Neural cell (in vitro differentiated cells): Measurements from ENCODE around the gene SORCS1. TPM values are rescaled to one million over a fixed set of nuclear protein-coding genes. Genes with fewer than 3 reads are reported as not detected.

Experiments used
- H2AFZ ChIP-seq: fragments of 200-600, 300-800 bp; sonication (generic), shearing (Covaris generic); 2 replicates; pipeline ENCODE4 v1.6.0; 2014; ENCODE audit warnings: low read depth, mild to moderate bottlenecking, antibody characterized with exemption, low read length, moderate library complexity
- H3F3A ChIP-seq: fragments of 200-600 bp; shearing (Covaris generic); 2 replicates; pipeline ENCODE4 v1.6.1; 2016; ENCODE audit warnings: mild to moderate bottlenecking, moderate library complexity, mixed read lengths, antibody characterized with exemption, low read length; ENCODE audit not compliant: insufficient read depth, poor library complexity, severe bottlenecking
- H3K27ac ChIP-seq: fragments of 200-600, 300-800 bp; sonication (generic), shearing (Covaris generic); 2 replicates; pipeline ENCODE4 v1.5.1; 2014; ENCODE audit warnings: mild to moderate bottlenecking, low read length, moderate library complexity
- H3K27me3 ChIP-seq: fragments of 300-800, 200-600 bp; sonication (generic), shearing (Covaris generic); 2 replicates; pipeline ENCODE4 v1.6.0; 2014; ENCODE audit warnings: mild to moderate bottlenecking, low read depth, low read length, moderate library complexity; ENCODE audit not compliant: insufficient read depth
- H3K36me3 ChIP-seq: fragments of 300-800, 200-600 bp; sonication (generic), shearing (Covaris generic); 2 replicates; pipeline ENCODE4 v1.5.1; 2014; ENCODE audit warnings: mild to moderate bottlenecking, antibody characterized with exemption, low read length, moderate library complexity; ENCODE audit not compliant: insufficient read depth
- H3K4me2 ChIP-seq: fragments of 300-800, 200-600 bp; sonication (generic), shearing (Covaris generic); 2 replicates; pipeline ENCODE4 v1.6.0; 2014; ENCODE audit warnings: mild to moderate bottlenecking, low read length
- H3K4me3 ChIP-seq: fragments of 300-800, 200-600 bp; sonication (generic), shearing (Covaris generic); 2 replicates; pipeline ENCODE4 v1.5.1; 2014; ENCODE audit warnings: mild to moderate bottlenecking, low read length, moderate library complexity
- H3K79me2 ChIP-seq: fragments of 200-600 bp; shearing (Covaris generic); replicated peaks from 2 replicates; pipeline ENCODE4 v1.6.0; 2014; ENCODE audit warnings: mild to moderate bottlenecking, low read length, moderate library complexity; ENCODE audit not compliant: insufficient read depth
- H3K9ac ChIP-seq: fragments of 300-800, 200-600 bp; sonication (generic), shearing (Covaris generic); 2 replicates; pipeline ENCODE4 v1.6.1; 2016; ENCODE audit warnings: mild to moderate bottlenecking, low read length, mixed read lengths
- H3K9me2 ChIP-seq: fragments of 200-600 bp; shearing (Covaris generic); 2 replicates; pipeline ENCODE4 v1.6.1; 2016; ENCODE audit warnings: mild to moderate bottlenecking, low read length, mixed read lengths; ENCODE audit not compliant: insufficient read depth
- H3K9me3 ChIP-seq: fragments of 200-600, 300-800 bp; sonication (generic), shearing (Covaris generic); 2 replicates; pipeline ENCODE4 v1.6.1; 2016; ENCODE audit warnings: mild to moderate bottlenecking, mixed run types, low read length, moderate library complexity, mixed read lengths
- H4K20me1 ChIP-seq: fragments of 200-600 bp; shearing (Covaris generic); 2 replicates; pipeline ENCODE4 v1.6.1; 2016; ENCODE audit warnings: mild to moderate bottlenecking, mixed run types; ENCODE audit not compliant: insufficient read depth
- EP300 ChIP-seq: fragments of 450-650 bp; conservative IDR thresholded peaks from 2 replicates; pipeline ENCODE4 v1.6.1; 2014; ENCODE audit warnings: antibody characterized with exemption, mild to moderate bottlenecking, moderate library complexity; ENCODE audit not compliant: poor library complexity, severe bottlenecking
- EZH2 ChIP-seq: fragments of 200-600, 300-800 bp; shearing (Covaris generic), sonication (generic); IDR thresholded peaks from 2 replicates; pipeline ENCODE4 v1.6.1; 2014; ENCODE audit warnings: antibody characterized with exemption, low read length, borderline replicate concordance, mild to moderate bottlenecking; ENCODE audit not compliant: insufficient read depth, poor library complexity, severe bottlenecking
- MXI1 ChIP-seq: fragments of 450-650 bp; conservative IDR thresholded peaks from 2 replicates; pipeline ENCODE4 v1.6.1; 2014; ENCODE audit warnings: antibody characterized with exemption, mild to moderate bottlenecking; ENCODE audit not compliant: poor library complexity, severe bottlenecking
- POLR2AphosphoS5 ChIP-seq: IDR thresholded peaks from 2 replicates; pipeline ENCODE4 v1.6.1; 2012
- RAD21 ChIP-seq: fragments of 450-650 bp; conservative IDR thresholded peaks from 2 replicates; pipeline ENCODE4 v1.6.1; 2014; ENCODE audit warnings: antibody characterized with exemption, mild to moderate bottlenecking, moderate library complexity
- REST ChIP-seq: IDR thresholded peaks from 2 replicates; pipeline ENCODE4 v1.6.1; 2012; ENCODE audit warnings: borderline replicate concordance
- SMC3 ChIP-seq: fragments of 450-650 bp; conservative IDR thresholded peaks from 2 replicates; pipeline ENCODE4 v1.6.1; 2014; ENCODE audit warnings: antibody characterized with exemption, mild to moderate bottlenecking, moderate library complexity; ENCODE audit not compliant: poor library complexity
- TAF1 ChIP-seq: IDR thresholded peaks from 2 replicates; pipeline ENCODE4 v1.6.1; 2012; ENCODE audit warnings: low read depth
- polyA plus RNA-seq: library from polyadenylated mRNA; depleted of rRNA; stranded (reverse); fragments of >200 nt; gene quantifications from 2 replicates; pipeline ENCODE4 v1.2.3, GENCODE V29; 2014
- TF ChIP-seq, protein P1 (sequence below): fragments of 450-650 bp; IDR thresholded peaks from 2 replicates; pipeline ENCODE4 v1.5.1; 2014; ENCODE audit warnings: antibody characterized with exemption, mild to moderate bottlenecking, moderate library complexity; ENCODE audit not compliant: poor library complexity, severe bottlenecking

The SORCS1 gene
- polyA plus RNA-seq, 1 donor from 2014 or later, result 27.0 TPM

GRCh38 chr10:106947643-106948042 lies 216.9 kb downstream of the SORCS1 start:
- TF ChIP-seq REST (no peak), RAD21 (no peak), EZH2 (no peak), SMC3 (no peak), MXI1 (no peak), POLR2AphosphoS5 (no peak)
- TF ChIP-seq, protein P1, sequence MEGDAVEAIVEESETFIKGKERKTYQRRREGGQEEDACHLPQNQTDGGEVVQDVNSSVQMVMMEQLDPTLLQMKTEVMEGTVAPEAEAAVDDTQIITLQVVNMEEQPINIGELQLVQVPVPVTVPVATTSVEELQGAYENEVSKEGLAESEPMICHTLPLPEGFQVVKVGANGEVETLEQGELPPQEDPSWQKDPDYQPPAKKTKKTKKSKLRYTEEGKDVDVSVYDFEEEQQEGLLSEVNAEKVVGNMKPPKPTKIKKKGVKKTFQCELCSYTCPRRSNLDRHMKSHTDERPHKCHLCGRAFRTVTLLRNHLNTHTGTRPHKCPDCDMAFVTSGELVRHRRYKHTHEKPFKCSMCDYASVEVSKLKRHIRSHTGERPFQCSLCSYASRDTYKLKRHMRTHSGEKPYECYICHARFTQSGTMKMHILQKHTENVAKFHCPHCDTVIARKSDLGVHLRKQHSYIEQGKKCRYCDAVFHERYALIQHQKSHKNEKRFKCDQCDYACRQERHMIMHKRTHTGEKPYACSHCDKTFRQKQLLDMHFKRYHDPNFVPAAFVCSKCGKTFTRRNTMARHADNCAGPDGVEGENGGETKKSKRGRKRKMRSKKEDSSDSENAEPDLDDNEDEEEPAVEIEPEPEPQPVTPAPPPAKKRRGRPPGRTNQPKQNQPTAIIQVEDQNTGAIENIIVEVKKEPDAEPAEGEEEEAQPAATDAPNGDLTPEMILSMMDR, result no peak
- Histone ChIP-seq H4K20me1 (no peaks in the 10 kb centered on the region), H3F3A (no peaks in the 10 kb centered on the region), H3K36me3 (no peaks in the 10 kb centered on the region), H2AFZ (no peak overlapping the region), H3K9me2 (no peaks in the 10 kb centered on the region), H3K9me3 (no peaks in the 10 kb centered on the region), H3K4me2 (no peak overlapping the region), H3K4me3 (no peak overlapping the region), H3K9ac (no peak overlapping the region), H3K79me2 (no peaks in the 10 kb centered on the region), H3K27ac (no peak overlapping the region), H3K27me3 (no peaks in the 10 kb centered on the region)

- Histone ChIP-seq H3K4me2 (no peak overlapping the region), H3K79me2 (no peaks in the 10 kb centered on the region), H3K36me3 (no peaks in the 10 kb centered on the region), H3F3A (no peaks in the 10 kb centered on the region), H3K27ac (no peak overlapping the region), H3K9me2 (no peaks in the 10 kb centered on the region), H2AFZ (no peak overlapping the region), H3K27me3 (no peaks in the 10 kb centered on the region), H3K4me3 (no peak overlapping the region), H3K9ac (no peak overlapping the region), H3K9me3 (no peaks in the 10 kb centered on the region), H4K20me1 (no peaks in the 10 kb centered on the region)
- TF ChIP-seq MXI1 (no peak), EZH2 (no peak), REST (no peak), TAF1 (no peak), RAD21 (no peak), POLR2AphosphoS5 (no peak), SMC3 (no peak), EP300 (no peak)
- TF ChIP-seq, protein P1, result no peak
Observed at GRCh38 chr10:106942035-106942662, 222.4 kb downstream of the SORCS1 start.
